Cardiac septum (tissue), 1 donor: Measurements from ENCODE around the gene DCAF15. TPM values are rescaled to one million over a fixed set of nuclear protein-coding genes. Genes with fewer than 3 reads are reported as not detected.
"Not testable (repeated sequence)": the region's sequence is repeated elsewhere in the genome, so short reads cannot be mapped to it uniquely, and the experiment has no call there.

Experiments used
- DNase-seq: peaks from one replicate; pipeline ENCODE4 v3.0.0-alpha.2; 2020; ENCODE audit warnings: low spot score
- intact Hi-C: fragments of 100-400 bp; cut with DNase I; formaldehyde crosslinking; loops from one replicate; pipeline ENCODE4 v1.14.0; 2022
- total RNA-seq: library from RNA; stranded (reverse); fragmentation: NEBNext Ultra II Directional; extraction: Animal tissue kit (Norgen Biotek cat#: 25700); gene quantifications from one replicate; pipeline ENCODE4 v1.2.1, GENCODE V29; 2021
- donor health status: DM: no; HTN: no; CAD: no.

DCAF15 gene
- total RNA-seq, 1 donor from 2014 or later: 17.0 TPM

DNA sequence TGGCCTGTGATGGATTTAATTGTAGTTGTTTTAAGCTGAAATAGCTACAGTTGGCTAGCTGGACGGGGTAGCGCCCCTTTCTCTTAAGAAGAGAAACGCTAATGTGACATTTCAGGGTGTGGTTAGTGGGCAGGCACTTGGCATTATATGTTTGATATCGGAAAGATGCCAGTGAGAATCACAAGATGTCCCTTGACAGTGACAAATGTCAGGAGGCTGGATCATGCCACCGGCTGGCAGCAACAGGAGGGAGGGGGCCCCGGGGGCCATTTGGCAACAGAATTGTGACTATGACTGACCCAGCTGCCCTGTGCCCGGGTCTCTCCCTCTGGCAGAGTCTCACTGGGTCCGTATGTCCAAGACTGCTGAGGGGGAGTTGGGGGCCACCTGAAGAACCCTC lies 4.7 kb downstream of the DCAF15 start:
- no peak for DNase-seq
- intact Hi-C loops: no loop called here

DNA sequence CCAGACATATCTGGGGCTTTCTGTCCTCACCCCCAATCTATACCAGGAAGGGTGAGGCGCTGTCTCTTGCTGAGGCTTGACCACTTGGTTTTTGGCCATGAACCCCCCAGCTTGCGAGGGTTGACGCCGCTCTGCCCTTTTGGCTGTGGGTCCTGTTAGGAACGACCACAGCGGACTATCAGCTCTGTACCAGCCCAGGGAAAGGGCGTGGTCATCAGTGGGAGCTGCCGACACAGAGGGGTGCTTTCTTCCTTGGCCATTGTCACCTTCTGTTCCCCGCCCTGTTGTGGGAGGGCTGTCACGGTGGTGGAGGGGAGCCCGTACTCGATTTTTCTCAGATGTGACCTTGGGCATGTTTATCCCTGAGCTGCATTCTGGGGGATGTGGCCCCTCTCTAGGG lies 5.7 kb downstream of the DCAF15 start:
- intact Hi-C loops: no loop called here
- no peak for DNase-seq

DNA sequence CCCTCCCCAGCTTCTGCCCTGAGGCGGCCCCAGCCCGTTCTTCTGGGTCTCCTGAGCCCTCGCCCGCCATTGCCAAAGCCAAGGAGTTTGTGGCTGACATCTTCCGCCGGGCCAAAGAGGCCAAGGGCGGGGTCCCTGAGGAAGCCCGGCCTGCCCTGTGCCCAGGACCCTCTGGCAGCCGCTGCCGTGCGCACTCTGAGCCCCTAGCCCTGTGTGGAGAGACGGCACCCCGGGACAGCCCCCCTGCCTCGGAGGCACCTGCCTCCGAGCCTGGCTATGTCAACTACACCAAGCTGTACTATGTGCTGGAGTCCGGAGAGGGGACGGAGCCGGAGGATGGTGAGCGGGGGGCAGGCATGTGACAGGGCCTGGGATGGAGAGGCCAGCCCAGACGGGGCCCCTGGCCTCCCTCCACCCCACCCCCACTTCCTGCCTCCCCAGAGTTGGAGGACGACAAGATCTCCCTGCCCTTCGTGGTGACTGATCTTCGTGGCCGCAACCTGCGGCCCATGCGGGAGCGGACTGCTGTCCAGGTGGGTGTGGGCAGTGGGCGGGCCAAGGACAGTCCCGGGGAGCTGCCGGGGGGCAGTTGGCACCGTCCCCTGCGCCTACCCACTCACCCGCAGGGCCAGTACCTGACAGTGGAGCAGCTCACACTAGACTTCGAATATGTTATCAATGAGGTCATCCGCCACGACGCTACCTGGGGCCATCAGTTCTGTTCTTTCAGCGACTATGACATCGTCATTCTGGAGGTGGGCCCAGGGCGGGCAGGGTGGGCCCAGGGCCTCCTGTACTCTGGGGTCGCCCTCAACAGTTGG lies 7.0 kb downstream of the DCAF15 start:
- intact Hi-C loops: no loop called here
- DNase-seq: no peak

DNA sequence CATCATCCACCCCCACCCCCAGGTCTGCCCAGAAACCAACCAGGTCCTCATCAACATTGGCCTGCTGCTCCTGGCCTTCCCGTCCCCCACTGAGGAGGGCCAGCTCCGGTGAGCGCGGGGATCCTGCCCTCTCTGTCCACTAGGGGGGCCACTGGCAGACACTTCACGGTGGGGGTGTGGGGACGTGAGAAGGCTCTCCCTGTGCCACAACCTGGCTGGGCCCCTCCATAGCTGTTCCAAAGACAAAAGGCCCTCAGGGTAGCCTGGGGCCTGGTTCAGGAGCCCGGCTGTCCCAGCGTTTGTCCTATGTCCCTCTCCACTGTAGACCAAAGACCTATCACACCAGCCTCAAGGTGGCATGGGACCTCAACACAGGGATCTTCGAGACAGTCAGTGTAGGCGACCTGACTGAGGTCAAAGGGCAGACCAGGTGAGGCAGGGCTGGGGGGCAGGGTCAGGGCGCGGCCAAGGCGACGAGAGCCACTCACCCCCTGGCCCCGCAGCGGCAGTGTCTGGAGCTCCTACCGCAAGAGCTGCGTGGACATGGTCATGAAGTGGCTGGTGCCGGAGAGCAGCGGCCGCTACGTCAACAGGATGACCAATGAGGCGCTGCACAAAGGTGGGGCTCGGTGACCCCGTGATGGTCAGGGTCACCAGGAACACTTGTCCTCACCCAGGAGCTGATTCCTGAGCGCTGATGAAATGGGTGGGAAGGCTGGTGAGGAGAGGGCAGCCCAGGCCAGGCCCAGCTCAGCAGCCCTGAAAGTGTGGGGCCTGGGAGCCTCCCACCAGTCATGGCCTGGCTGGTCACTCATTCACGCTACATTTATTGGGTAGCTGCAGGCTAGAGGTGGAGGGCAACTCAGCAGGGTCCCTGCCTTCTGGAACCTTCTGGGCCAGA lies 7.9 kb downstream of the DCAF15 start:
- DNase-seq: no peak
- intact Hi-C loops: no loop called here

- no peak for DNase-seq
- intact Hi-C loops: no loop called here
These were observed 8.8 kb downstream of the DCAF15 start for GRCh38 chr19:13960863-13961784.

GRCh38 chr19:13961826-13962698 lies 9.8 kb downstream of the DCAF15 start:
- intact Hi-C loops: no loop called here
- no peak for DNase-seq

DNA sequence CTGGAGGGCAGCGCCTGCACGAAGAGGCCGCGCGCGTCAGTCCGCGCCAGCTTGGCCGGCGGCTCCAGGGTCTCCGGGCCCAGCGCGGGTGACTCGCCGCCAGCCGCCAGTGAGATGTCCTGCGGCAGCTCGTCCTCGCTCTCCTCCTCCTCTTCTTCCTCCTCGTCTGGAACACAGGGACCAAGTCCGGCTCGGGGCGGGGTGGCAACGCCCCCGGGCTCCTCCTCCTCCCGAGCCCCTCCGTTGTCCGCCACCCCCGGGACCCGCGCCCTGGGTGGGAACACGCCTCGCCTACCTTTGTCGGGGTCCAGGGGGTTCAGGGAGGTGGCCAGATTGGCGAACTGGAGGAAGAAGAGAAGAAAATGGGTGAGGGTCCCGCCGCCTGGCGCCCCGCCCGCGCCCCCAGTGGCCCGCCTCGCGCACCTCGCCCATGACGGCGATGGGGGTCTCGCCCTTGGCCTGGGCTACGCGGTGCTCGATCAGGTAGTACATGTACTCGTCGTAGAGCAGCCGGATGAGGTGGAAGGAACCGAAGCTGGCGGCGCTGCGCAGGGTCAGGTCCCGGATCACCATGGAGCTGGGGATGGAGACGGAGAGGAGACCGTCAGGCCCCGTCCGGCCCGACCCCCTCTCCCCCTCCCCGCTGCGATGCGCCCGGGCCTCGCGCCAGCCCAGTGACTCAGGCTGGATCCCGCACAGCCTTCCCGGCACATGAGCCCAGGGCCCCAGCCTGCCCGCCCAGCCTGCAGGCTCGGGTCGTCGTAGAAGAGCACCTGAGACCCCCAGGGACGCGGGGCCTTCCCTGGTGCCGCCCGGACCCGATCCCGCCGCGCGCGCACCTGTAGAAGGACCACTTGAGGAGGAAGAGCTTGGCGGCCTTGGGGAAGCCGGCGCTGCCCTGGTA lies 10.6 kb downstream of the DCAF15 start:
- no peak for DNase-seq
- intact Hi-C loops: no loop called here

DNA sequence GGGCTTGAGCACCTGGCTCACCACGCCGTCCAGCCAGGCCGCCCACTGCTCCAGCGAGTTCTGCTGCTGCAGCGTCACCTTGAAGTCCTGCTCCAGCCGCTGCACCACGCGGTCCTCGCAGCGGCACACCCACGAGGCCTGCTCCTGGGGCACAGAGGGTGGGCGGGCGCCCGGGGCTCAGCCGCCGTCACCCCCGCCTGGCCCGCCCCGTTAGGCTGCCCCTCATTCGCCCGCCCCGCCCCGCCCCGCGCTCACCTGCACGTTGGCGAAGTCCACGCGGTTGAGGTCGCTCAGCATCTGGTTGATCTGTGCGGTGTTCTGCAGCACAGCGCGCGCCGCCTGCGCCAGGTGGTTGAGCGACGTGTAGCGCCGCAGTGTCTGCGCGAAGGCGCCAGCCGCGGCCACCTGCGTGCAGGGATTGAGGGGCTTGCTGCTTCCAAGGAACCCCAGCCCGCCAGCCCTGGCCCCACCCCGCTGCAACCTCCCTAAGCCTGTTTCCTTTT lies 11.3 kb downstream of the DCAF15 start:
- intact Hi-C loops: no loop called here
- no peak for DNase-seq

- DNase-seq: no peak
- intact Hi-C loops: no loop called here
These were observed 12.5 kb downstream of the DCAF15 start for GRCh38 chr19:13964776-13965175.

GRCh38 chr19:13965377-13965896 lies 13.1 kb downstream of the DCAF15 start:
- intact Hi-C loops: no loop called here

DNA sequence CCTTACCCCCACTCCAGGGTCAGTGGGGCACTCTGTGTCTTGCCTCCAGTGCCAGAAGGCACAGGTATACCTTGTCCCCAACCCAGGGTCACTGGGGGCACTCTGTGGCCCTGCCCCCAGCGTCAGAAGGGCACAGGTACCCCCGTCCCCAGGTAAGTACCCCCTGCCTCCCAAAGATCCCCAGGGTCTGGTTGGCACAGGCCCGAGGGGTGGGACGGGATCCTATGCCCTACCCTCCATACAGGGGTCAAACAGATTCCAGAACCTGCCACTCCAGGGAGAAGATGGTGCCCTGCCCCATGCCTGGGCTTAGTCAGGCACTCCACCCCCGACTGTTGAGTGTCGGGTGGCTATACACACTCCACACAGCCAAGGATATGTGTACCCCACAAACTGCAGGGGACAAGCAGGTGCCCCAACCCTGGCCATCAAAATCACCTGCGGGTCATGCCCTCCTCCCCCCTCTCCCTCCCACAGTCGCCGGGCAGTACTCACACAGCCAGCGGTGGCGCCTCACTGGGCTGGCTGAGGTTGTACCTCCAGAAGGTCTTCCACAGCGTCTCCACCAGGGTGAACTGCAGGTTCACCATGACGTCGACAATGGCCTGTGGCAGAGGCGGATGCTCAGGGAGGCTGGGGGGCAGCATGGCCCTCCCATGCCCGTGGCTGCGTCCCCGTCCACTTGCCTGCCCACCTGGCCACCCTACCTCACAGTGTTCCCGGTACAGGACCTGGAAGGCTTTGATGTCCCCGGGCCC lies 13.8 kb downstream of the DCAF15 start:
- no peak for DNase-seq
- intact Hi-C loops: no loop called here

More at GRCh38 chr19:13965377-13965896, 13.1 kb downstream of the DCAF15 start:
- no peak for DNase-seq

- intact Hi-C loops: no loop called here
- DNase-seq: no peak
These were observed 14.4 kb downstream of the DCAF15 start for GRCh38 chr19:13966684-13967128.

DNA sequence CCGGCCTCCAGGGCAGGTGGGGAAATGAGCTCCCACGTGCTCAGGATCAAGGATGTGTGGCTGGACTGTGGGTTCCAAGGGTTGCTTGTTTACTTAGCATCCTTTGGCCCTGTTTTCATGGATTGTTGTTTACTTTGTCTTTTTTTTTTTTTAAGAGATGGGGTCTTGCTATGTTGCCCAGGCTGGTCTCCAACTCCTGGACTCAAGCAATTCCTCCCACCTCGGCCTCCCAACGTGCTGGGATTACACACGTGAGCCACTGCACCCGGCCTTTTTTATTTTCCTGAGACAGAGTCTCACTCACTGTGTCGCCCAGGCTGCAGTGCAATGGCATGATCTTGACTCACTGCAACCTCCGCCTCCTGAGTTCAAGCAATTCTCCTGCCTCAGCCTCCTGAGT lies 14.9 kb downstream of the DCAF15 start:
- not testable (repeated sequence) for DNase-seq

GRCh38 chr19:13968383-13968935 lies 16.1 kb downstream of the DCAF15 start:
- no peak for DNase-seq
- intact Hi-C loops: no loop called here

More for the DNA sequence above, 14.9 kb downstream of the DCAF15 start:
- intact Hi-C loops: not testable (repeated sequence)

- intact Hi-C loops: no loop called here
- no peak for DNase-seq
These were observed 16.7 kb downstream of the DCAF15 start for GRCh38 chr19:13968999-13969398.

DNA sequence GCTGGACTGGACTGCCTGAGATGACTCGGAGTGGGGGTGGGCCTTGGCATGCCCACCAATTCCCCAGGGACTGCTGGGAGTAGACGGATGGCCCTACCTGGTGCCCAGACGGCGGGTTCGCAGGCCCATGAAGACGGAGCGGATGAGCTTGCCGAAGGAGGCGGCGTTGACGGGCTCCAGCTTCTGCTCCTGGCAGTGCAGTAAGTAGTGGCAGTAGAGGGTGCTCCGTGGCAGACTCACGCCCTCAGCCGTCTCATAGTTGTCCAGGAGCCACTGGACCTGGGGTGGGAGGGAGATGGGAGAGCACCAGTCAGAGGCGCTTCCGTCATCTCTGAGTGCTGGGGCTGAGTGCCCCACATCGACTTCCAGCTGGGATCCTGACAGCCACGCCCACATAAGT lies 17.6 kb downstream of the DCAF15 start:
- intact Hi-C loops: no loop called here
- no peak for DNase-seq
